Endodermal cell (in vitro differentiated cells): ENCODE results near the gene VSX2. TPM values are rescaled to one million over a fixed set of nuclear protein-coding genes. Genes with fewer than 3 reads are reported as not detected.

Experiments used
- DNase-seq: peaks from one replicate; pipeline ENCODE4 v3.0.0-alpha.2; 2017
- H3K27ac ChIP-seq: 2 replicates; pipeline ENCODE4 v1.5.1; 2013; ENCODE audit warnings: mild to moderate bottlenecking, low read depth, low read length, moderate library complexity
- H3K27me3 ChIP-seq: 2 replicates; pipeline ENCODE4 v1.6.1; 2013; ENCODE audit warnings: mild to moderate bottlenecking, low read length, moderate library complexity; ENCODE audit not compliant: insufficient read depth, control insufficient read depth, poor library complexity, severe bottlenecking
- H3K36me3 ChIP-seq: 2 replicates; pipeline ENCODE4 v1.7.0; 2013; ENCODE audit warnings: mild to moderate bottlenecking, low read length, moderate library complexity; ENCODE audit not compliant: control insufficient read depth, insufficient read depth
- H3K4me1 ChIP-seq: one replicate; pipeline ENCODE4 v1.7.0; 2013; ENCODE audit warnings: low read length; ENCODE audit not compliant: control insufficient read depth, insufficient read depth
- H3K4me3 ChIP-seq: 2 replicates; pipeline ENCODE4 v1.5.1; 2013; ENCODE audit warnings: mild to moderate bottlenecking, low read length, moderate library complexity
- H3K9ac ChIP-seq: 2 replicates; pipeline ENCODE4 v1.6.1; 2013; ENCODE audit warnings: mild to moderate bottlenecking, low read length, moderate library complexity; ENCODE audit not compliant: poor library complexity, severe bottlenecking; ENCODE audit errors: extremely low read depth
- H3K9me3 ChIP-seq: 2 replicates; pipeline ENCODE4 v1.6.1; 2013; ENCODE audit warnings: mild to moderate bottlenecking, low read length, moderate library complexity; ENCODE audit not compliant: control insufficient read depth
- H3K27ac Mint-ChIP-seq: 2 replicates; pipeline ENCODE4 v1.8.0; 2020; ENCODE audit warnings: mixed read lengths
- H3K27me3 Mint-ChIP-seq: 2 replicates; pipeline ENCODE4 v1.8.0; 2021; ENCODE audit warnings: mild to moderate bottlenecking, mixed read lengths; ENCODE audit not compliant: insufficient read depth
- H3K36me3 Mint-ChIP-seq: 2 replicates; pipeline ENCODE4 v1.8.0; 2020; ENCODE audit warnings: low read depth, mixed read lengths
- H3K4me1 Mint-ChIP-seq: 2 replicates; pipeline ENCODE4 v1.8.0; 2020; ENCODE audit warnings: mixed read lengths
- H3K4me3 Mint-ChIP-seq: 2 replicates; pipeline ENCODE4 v1.8.0; 2020; ENCODE audit warnings: mild to moderate bottlenecking, moderate library complexity, mixed read lengths
- H3K9me3 Mint-ChIP-seq: 2 replicates; pipeline ENCODE4 v1.8.0; 2020; ENCODE audit warnings: mild to moderate bottlenecking, mixed read lengths
- WGBS, 2 experiments: methylation state at CpG; one replicate each; pipeline versions ENCODE4 v1.1.5 to v1.1.7; 2013; ENCODE audit warnings: missing lambda C conversion rate in 2 of 2, mixed read lengths in 1 of 2; ENCODE audit not compliant: insufficient coverage in 1 of 2, insufficient read length in 1 of 2; 5-methylcytosine and 5-hydroxymethylcytosine counted together
- total RNA-seq, 2 donors: library from RNA; stranded (reverse); fragmentation: NEBNext Ultra II Directional in 1 of 2; extraction: Animal tissue kit (Norgen Biotek cat#: 25700) in 1 of 2; gene quantifications; 2 replicates in 1 of 2; 3 replicates in 1 of 2; pipeline ENCODE4 v1.2.1, GENCODE V29; 2021
- TF ChIP-seq, protein P1 (sequence below): fragments of 200-600 bp; sonication (generic); conservative IDR thresholded peaks from 2 replicates; pipeline ENCODE4 v1.5.0; 2021; ENCODE audit warnings: antibody characterized with exemption, mild to moderate bottlenecking

VSX2 gene
- total RNA-seq, 2 donors from 2014 or later, result not detected

DNA sequence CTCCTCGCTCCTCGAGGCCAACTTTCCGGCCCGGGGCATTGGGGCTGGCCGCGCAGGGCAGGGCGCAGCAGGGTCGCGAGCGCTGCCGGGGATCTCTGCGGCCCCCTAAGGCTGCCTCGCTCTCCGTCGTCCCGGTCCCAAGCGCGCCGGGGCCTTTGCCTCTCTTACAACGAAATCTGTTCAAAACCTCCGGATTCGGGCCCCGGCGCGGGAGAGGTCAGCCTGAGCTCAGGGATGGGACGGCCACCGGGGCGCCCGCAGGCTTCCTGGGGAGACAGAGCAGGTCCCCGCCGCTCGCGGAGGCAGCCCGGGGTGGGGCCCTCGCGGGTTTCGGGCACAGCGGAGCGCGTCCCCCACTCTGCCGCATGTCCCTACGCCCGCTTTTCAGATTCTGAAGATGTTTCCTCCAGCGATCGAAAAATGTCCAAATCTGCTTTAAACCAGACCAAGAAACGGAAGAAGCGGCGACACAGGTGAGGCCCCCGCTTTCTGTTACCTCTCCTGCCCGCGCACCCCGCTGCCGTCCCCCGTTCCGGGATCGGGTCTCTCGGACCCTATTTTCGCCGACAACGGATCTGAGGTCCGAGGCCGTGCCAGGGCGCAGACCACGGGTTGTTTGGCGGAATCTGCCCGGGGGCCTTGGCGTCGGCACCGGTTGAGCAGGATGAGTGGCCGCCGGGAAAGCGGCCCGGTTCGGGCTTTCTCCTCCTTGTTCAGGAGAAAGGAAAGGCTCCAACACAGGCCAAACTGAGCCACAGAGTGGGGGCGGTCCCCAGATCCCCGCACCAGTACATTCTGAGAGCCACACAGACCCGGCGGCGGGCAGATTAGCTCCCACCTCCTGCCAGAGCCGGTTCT, 1.8 kb downstream of the VSX2 start:
- Histone ChIP-seq H3K4me1 (peaks cover 4% of the 10 kb centered on the region), H3K9me3 (no peaks in the 10 kb centered on the region), H3K4me3 (peak overlapping the region; percentile 40), H3K36me3 (no peaks in the 10 kb centered on the region), H3K27me3 (peaks cover 99% of the 10 kb centered on the region), H3K27ac (no peak overlapping the region), H3K9ac (no peak overlapping the region)
- peaks cover 94% of the 10 kb centered on the region for H3K27me3 Mint-ChIP-seq
- WGBS, 2 experiments, result 1 to 2% methylated on average over 19 to 80 of the region's 80 CpGs
- TF ChIP-seq, protein P1, sequence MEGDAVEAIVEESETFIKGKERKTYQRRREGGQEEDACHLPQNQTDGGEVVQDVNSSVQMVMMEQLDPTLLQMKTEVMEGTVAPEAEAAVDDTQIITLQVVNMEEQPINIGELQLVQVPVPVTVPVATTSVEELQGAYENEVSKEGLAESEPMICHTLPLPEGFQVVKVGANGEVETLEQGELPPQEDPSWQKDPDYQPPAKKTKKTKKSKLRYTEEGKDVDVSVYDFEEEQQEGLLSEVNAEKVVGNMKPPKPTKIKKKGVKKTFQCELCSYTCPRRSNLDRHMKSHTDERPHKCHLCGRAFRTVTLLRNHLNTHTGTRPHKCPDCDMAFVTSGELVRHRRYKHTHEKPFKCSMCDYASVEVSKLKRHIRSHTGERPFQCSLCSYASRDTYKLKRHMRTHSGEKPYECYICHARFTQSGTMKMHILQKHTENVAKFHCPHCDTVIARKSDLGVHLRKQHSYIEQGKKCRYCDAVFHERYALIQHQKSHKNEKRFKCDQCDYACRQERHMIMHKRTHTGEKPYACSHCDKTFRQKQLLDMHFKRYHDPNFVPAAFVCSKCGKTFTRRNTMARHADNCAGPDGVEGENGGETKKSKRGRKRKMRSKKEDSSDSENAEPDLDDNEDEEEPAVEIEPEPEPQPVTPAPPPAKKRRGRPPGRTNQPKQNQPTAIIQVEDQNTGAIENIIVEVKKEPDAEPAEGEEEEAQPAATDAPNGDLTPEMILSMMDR, result no peak
- no peaks in the 10 kb centered on the region for H3K9me3 Mint-ChIP-seq
- DNase-seq, result peak; percentile 81
- H3K36me3 Mint-ChIP-seq, result no peaks in the 10 kb centered on the region
- H3K27ac Mint-ChIP-seq, result no peak overlapping the region
- peak overlapping the region; percentile 47 for H3K4me3 Mint-ChIP-seq
- H3K4me1 Mint-ChIP-seq, result peaks cover 17% of the 10 kb centered on the region

DNA sequence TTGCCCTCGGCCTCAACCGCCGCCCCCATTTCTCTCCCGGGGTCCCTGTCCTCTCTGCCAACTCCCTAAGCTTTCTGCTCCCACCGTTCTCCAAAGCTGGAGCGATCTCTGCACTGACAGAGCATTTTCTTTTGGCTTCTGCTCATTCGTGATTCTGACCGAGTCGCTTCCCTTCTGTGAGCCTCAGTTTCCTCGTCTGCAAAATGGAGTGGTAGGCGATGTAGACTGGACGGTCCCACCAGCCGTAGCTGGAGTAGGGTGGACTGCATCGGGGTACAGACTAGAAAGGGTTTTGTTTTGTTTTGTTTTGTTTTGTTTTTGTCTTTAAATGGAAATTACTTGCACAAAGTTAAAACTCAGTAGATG, 2.4 kb downstream of the VSX2 start:
- Mint-ChIP-seq H3K4me1 (peaks cover 23% of the 10 kb centered on the region), H3K27me3 (peaks cover 94% of the 10 kb centered on the region), H3K9me3 (no peaks in the 10 kb centered on the region), H3K4me3 (peak overlapping the region; percentile 47), H3K27ac (no peak overlapping the region), H3K36me3 (no peaks in the 10 kb centered on the region)
- TF ChIP-seq, protein P1, result no peak
- H3K4me3 ChIP-seq, result peak overlapping the region; percentile 40
- no peaks in the 10 kb centered on the region for H3K9me3 ChIP-seq
- H3K27me3 ChIP-seq, result peaks cover 98% of the 10 kb centered on the region
- peaks cover 4% of the 10 kb centered on the region for H3K4me1 ChIP-seq
- WGBS, 2 experiments, result 4 to 9% methylated on average over 7 to 14 of the region's 14 CpGs
- H3K36me3 ChIP-seq, result no peaks in the 10 kb centered on the region
- no peak for DNase-seq
- H3K27ac ChIP-seq, result no peak overlapping the region
- H3K9ac ChIP-seq, result no peak overlapping the region

DNA sequence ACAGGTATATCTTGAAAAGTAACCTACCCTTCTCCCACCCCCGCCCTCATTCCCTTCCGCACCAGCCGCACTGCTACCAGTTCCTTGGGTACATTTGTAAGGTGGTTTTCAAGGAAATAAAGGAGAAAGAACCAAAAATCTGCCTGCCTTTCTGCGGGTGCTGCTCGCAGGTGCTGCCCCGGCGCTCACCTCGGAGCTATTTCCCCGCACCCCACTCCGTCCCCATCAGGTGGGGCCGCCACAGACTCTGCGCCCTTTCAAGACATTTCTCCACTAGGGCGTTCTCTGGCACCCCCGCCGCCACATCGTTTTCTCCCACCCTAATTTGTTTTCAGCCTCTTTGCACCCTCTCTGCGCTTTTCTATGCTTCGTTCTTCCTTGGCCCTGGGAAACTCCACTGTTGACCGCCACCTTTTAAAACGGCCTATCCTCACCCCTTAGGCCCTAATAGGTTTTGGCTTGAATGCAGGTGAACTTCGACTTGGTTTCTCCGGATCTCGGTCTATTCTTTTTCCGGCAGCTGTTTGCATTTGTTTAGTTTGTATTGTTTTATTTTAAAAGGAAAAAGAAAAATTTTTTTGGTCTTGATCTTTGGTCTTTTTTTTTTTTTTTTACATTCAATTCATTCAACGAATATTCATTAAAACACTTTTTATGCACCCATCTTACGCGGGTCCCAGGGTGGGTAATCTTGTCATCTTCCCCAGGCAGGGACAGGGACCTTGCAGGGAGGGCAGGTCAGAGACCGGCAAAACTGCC, 3.0 kb downstream of the VSX2 start:
- H3K9me3 Mint-ChIP-seq, result no peaks in the 10 kb centered on the region
- H3K27me3 ChIP-seq, result peaks cover 96% of the 10 kb centered on the region
- H3K27ac Mint-ChIP-seq, result no peak overlapping the region
- H3K36me3 ChIP-seq, result no peaks in the 10 kb centered on the region
- H3K27ac ChIP-seq, result no peak overlapping the region
- H3K4me1 Mint-ChIP-seq, result peaks cover 27% of the 10 kb centered on the region
- no peak overlapping the region for H3K4me3 ChIP-seq
- H3K9me3 ChIP-seq, result no peaks in the 10 kb centered on the region
- 8 to 11% methylated on average over 12 to 25 of the region's 28 CpGs for WGBS, 2 experiments
- TF ChIP-seq, protein P1, result no peak
- no peak overlapping the region for H3K9ac ChIP-seq
- peaks cover 4% of the 10 kb centered on the region for H3K4me1 ChIP-seq
- H3K36me3 Mint-ChIP-seq, result no peaks in the 10 kb centered on the region
- DNase-seq, result peak; percentile 68
- peak overlapping the region; percentile 47 for H3K4me3 Mint-ChIP-seq
- H3K27me3 Mint-ChIP-seq, result peaks cover 91% of the 10 kb centered on the region
